OCI-LY7 (cell line): Measurements from ENCODE around the gene SCN3A.

Experiments
- EZH2phosphoT487 ChIP-seq: fragments of 200-600 bp; sonication (generic); IDR thresholded peaks from 2 replicates; pipeline ENCODE4 v1.6.1; 2018; ENCODE audit warnings: low read depth, borderline replicate concordance, mild to moderate bottlenecking, mixed run types, antibody characterized with exemption, low read length, moderate library complexity, mixed read lengths
- TF ChIP-seq, protein P1 (sequence below): fragments of 200-600 bp; sonication (generic); conservative IDR thresholded peaks from 2 replicates; pipeline ENCODE4 v1.5.1; 2014; ENCODE audit warnings: mild to moderate bottlenecking, antibody characterized with exemption, low read length, moderate library complexity, mixed read lengths

DNA sequence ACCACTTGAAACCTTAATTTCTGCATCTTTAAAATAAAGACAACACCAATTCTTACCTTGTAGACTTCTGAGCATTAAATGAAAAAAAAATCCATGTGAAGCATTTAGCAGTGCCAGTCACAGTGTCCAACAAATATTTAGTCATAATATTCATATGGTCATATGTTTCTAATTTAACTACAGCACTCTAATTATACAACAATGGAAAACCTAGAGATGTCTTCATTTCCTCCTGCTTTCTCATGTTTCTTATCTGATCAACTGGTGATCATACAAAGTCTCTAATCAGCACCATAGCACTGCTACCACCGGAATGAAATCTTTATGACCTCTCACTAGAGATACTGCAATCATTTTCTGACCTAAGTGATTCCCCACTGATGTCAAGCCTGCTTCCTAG lies 10.2 kb upstream of the SCN3A start:
- TF ChIP-seq, protein P1, sequence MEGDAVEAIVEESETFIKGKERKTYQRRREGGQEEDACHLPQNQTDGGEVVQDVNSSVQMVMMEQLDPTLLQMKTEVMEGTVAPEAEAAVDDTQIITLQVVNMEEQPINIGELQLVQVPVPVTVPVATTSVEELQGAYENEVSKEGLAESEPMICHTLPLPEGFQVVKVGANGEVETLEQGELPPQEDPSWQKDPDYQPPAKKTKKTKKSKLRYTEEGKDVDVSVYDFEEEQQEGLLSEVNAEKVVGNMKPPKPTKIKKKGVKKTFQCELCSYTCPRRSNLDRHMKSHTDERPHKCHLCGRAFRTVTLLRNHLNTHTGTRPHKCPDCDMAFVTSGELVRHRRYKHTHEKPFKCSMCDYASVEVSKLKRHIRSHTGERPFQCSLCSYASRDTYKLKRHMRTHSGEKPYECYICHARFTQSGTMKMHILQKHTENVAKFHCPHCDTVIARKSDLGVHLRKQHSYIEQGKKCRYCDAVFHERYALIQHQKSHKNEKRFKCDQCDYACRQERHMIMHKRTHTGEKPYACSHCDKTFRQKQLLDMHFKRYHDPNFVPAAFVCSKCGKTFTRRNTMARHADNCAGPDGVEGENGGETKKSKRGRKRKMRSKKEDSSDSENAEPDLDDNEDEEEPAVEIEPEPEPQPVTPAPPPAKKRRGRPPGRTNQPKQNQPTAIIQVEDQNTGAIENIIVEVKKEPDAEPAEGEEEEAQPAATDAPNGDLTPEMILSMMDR, result no peak
- TF ChIP-seq EZH2phosphoT487, result no peak
